Stomach smooth muscle (tissue), 2 donors: ENCODE data around the gene MIA2.

Experiments used
- H3K27ac ChIP-seq: one replicate; pipeline ENCODE4 v1.7.0; 2013; ENCODE audit warnings: mild to moderate bottlenecking, low read length, inconsistent platforms
- H3K27me3 ChIP-seq, 2 donors: one replicate each; pipeline ENCODE4 v1.7.0; 2013; ENCODE audit warnings: low read length in 2 of 2; ENCODE audit not compliant: insufficient read depth in 2 of 2, control insufficient read depth in 1 of 2
- H3K36me3 ChIP-seq, 2 donors: one replicate each; pipeline ENCODE4 v1.7.0; 2013; ENCODE audit warnings: low read length in 2 of 2; ENCODE audit not compliant: control insufficient read depth in 2 of 2, insufficient read depth in 2 of 2
- H3K4me1 ChIP-seq: one replicate; pipeline ENCODE4 v1.7.0; 2013; ENCODE audit warnings: low read length; ENCODE audit not compliant: control insufficient read depth, insufficient read depth
- H3K4me3 ChIP-seq, 2 donors: one replicate each; pipeline ENCODE4 v1.7.0; 2013; ENCODE audit warnings: low read length in 2 of 2
- H3K9ac ChIP-seq, 2 donors: one replicate each; pipeline ENCODE4 v1.7.0; 2013; ENCODE audit warnings: low read length in 2 of 2, mild to moderate bottlenecking in 1 of 2
- H3K9me3 ChIP-seq, 2 donors: one replicate each; pipeline ENCODE4 v1.7.0; 2013; ENCODE audit warnings: low read length in 2 of 2; ENCODE audit not compliant: control insufficient read depth in 2 of 2
- donor health status: healthy.
- donor health status: Pancreatic carcinoma.

MIA2 gene

DNA sequence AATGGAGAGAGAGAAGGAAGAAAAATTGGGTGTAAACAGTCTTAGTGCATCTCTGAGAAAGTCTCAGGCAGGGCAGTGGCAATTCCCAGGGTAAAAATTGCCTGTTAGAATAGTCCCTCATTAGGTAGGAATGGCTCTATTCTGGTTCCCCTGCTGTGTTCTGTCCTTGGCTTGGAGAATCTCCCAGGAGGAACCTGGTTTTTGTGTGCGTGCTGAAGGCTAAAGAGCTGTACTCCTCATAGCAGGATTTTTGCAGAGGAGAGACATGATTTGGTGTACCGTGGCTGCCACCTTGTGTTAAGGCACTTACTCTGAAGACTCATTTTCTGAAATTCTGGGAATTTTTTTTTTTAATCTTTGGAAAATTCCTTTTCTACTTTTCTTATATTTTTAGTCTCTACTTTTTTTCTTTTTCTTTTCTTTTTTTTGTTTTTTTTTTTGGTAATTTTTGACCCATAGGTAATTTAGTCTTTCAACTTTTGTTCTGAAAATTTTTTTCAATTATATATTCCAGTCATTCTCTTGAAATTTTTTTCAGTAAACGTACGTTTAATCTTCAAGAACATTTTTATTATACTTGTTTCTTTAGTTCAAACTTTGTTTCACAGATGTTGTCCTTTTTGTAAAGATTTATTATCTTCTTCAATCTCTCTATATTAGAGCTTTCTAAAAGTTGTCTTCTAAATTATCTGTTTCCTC lies 134.7 kb downstream of the MIA2 start:
- Histone ChIP-seq H3K4me3 (no peak overlapping the region), H3K36me3 (no peaks in the 10 kb centered on the region), H3K27me3 (no peaks in the 10 kb centered on the region), H3K4me1 (no peaks in the 10 kb centered on the region), H3K27ac (no peak overlapping the region), H3K9me3 (peaks cover 0 to 3% of the 10 kb centered on the region in 2 donors), H3K9ac (no peak overlapping the region)

DNA sequence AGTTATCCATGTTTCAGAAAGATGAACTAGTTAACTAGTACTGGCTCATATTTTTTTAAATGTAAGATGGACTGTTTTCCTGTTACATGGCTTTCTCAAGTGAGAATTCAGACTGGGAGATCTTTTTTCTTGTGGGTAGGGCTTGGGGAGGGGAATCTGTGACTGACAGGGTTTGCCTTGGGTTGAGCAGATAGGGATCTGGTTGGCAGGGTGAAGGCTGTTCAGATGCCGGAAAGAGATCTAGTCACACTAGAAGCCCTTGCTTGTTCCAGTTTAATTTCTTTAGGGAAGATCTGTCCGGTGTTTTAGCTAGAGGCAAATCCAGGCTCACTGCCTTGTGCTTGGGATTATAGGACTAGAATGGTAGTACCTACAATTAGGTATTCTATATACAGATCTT lies 135.3 kb downstream of the MIA2 start:
- no peaks in the 10 kb centered on the region for H3K27me3 ChIP-seq
- H3K4me1 ChIP-seq = no peaks in the 10 kb centered on the region
- H3K9me3 ChIP-seq = peaks cover 0 to 3% of the 10 kb centered on the region in 2 donors
- no peak overlapping the region for H3K27ac ChIP-seq
- no peak overlapping the region for H3K4me3 ChIP-seq
- no peak overlapping the region for H3K9ac ChIP-seq
- no peaks in the 10 kb centered on the region for H3K36me3 ChIP-seq

DNA sequence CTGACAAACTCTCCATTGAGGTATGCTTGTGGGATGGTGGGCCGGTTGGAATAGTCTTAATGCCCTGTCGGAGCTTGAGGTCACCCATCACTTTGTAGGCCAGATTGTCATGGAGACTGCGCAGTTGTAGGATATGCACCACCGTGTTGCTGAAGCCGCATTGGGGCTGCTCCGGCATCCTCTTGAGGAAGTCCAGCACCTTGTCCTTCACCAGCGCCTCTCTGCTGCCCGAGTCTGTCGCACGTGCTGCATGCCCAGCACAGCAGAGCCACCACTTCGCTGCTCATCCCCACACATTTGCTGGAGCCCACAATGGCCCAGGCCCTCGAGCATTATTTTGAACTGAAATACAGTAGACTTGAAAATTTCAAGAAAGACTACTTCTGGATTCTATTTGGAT lies 136.7 kb downstream of the MIA2 start:
- no peak overlapping the region for H3K27ac ChIP-seq
- no peaks in the 10 kb centered on the region for H3K9me3 ChIP-seq
- no peak overlapping the region for H3K9ac ChIP-seq
- no peaks in the 10 kb centered on the region for H3K36me3 ChIP-seq
- H3K4me1 ChIP-seq = no peaks in the 10 kb centered on the region
- H3K27me3 ChIP-seq = no peaks in the 10 kb centered on the region
- no peak overlapping the region for H3K4me3 ChIP-seq

- no peak overlapping the region for H3K27ac ChIP-seq
- H3K4me3 ChIP-seq = no peak overlapping the region
- no peaks in the 10 kb centered on the region for H3K4me1 ChIP-seq
- H3K9me3 ChIP-seq = no peaks in the 10 kb centered on the region
- H3K27me3 ChIP-seq = no peaks in the 10 kb centered on the region
- H3K36me3 ChIP-seq = no peaks in the 10 kb centered on the region
- H3K9ac ChIP-seq = no peak overlapping the region
Measured at GRCh38 chr14:39372656-39373055, 138.9 kb downstream of the MIA2 start.

DNA sequence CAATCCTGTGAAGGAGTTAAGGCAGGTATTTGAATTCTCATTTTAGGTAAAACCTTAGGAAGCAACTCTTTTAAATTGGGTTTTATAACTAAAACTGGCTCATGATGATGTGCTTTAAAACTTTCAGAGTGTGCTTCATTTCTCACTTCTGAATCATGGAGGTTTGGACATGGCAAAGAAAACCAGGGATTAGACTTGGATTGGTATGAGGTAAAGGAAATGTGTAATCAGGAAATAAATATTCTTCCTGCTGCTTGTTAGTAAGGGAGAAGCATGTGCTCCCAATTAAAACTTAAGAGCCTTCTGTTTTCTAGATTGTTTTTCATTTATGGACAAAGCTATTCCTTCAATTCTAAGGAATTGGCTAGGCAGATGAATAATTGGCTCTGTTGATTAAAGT lies 141.1 kb downstream of the MIA2 start:
- H3K27me3 ChIP-seq = no peaks in the 10 kb centered on the region
- no peaks in the 10 kb centered on the region for H3K9me3 ChIP-seq
- H3K27ac ChIP-seq = no peak overlapping the region
- H3K9ac ChIP-seq = no peak overlapping the region
- H3K4me1 ChIP-seq = no peaks in the 10 kb centered on the region
- H3K36me3 ChIP-seq = no peaks in the 10 kb centered on the region
- no peak overlapping the region for H3K4me3 ChIP-seq

- H3K27me3 ChIP-seq = no peaks in the 10 kb centered on the region
- H3K27ac ChIP-seq = no peak overlapping the region
- no peak overlapping the region for H3K4me3 ChIP-seq
- H3K36me3 ChIP-seq = no peaks in the 10 kb centered on the region
- no peaks in the 10 kb centered on the region for H3K4me1 ChIP-seq
- H3K9me3 ChIP-seq = no peaks in the 10 kb centered on the region
- H3K9ac ChIP-seq = no peak overlapping the region
Measured at GRCh38 chr14:39376667-39377403, 143.1 kb downstream of the MIA2 start.

DNA sequence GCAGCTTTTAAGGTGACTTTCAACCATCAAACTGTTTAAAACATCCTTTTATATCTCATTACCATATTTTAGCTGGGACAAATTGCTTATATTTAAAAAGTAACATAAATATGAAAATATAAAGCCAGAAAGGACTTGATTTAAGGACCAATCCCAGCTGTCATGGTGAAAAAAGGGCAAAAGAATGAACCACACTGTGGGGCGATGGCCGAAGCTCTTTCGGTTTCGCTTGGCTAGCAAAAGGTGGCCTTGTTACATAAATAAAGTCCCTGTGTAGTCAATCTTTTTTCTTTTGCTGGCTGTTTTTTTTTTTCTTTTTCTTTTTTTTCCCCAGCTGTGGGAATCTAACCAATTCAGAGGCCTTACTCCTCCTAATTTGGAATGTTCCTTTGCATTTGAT lies 147.7 kb downstream of the MIA2 start:
- no peaks in the 10 kb centered on the region for H3K36me3 ChIP-seq
- no peaks in the 10 kb centered on the region for H3K9me3 ChIP-seq
- no peak overlapping the region for H3K9ac ChIP-seq
- H3K4me1 ChIP-seq = no peaks in the 10 kb centered on the region
- no peak overlapping the region for H3K4me3 ChIP-seq
- H3K27ac ChIP-seq = no peak overlapping the region
- no peaks in the 10 kb centered on the region for H3K27me3 ChIP-seq

- Histone ChIP-seq H3K4me1 (no peaks in the 10 kb centered on the region), H3K4me3 (no peak overlapping the region), H3K9ac (no peak overlapping the region), H3K36me3 (no peaks in the 10 kb centered on the region), H3K27me3 (no peaks in the 10 kb centered on the region), H3K27ac (no peak overlapping the region), H3K9me3 (no peaks in the 10 kb centered on the region)
Measured at GRCh38 chr14:39382463-39382862, 148.7 kb downstream of the MIA2 start.

- Histone ChIP-seq H3K27me3 (no peaks in the 10 kb centered on the region), H3K4me1 (no peaks in the 10 kb centered on the region), H3K9me3 (no peaks in the 10 kb centered on the region), H3K4me3 (no peak overlapping the region), H3K36me3 (no peaks in the 10 kb centered on the region), H3K27ac (no peak overlapping the region), H3K9ac (no peak overlapping the region)
Measured at GRCh38 chr14:39383026-39383660, 149.4 kb downstream of the MIA2 start.

GRCh38 chr14:39383741-39384140 lies 150.0 kb downstream of the MIA2 start:
- no peak overlapping the region for H3K4me3 ChIP-seq
- no peaks in the 10 kb centered on the region for H3K36me3 ChIP-seq
- H3K27ac ChIP-seq = no peak overlapping the region
- H3K9ac ChIP-seq = no peak overlapping the region
- H3K4me1 ChIP-seq = no peaks in the 10 kb centered on the region
- no peaks in the 10 kb centered on the region for H3K27me3 ChIP-seq
- H3K9me3 ChIP-seq = no peaks in the 10 kb centered on the region

DNA sequence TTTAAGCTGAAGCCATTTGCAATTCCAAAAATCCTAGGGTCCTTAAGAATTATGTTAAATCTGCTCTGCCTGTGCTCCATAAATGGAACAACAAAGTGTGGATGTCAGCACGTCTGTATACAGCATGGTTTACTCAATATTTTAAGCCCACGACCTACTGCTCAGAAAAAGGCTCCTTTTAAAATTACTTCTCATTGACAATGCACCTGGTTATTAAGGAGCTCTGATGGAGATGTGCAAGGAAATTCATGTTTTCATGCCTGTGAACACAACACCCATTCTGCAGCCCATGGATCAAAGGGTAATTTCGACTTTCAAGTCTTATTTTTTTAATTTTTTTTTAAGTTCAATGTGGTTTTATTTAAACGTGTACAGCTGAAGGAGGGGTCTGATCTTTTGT lies 150.5 kb downstream of the MIA2 start:
- Histone ChIP-seq H3K9me3 (no peaks in the 10 kb centered on the region), H3K4me3 (no peak overlapping the region), H3K36me3 (no peaks in the 10 kb centered on the region), H3K4me1 (no peaks in the 10 kb centered on the region), H3K27me3 (no peaks in the 10 kb centered on the region), H3K27ac (no peak overlapping the region), H3K9ac (no peak overlapping the region)
